NB4 (cell line): ENCODE measurements around the gene MAPK1.
"Not testable (repeated sequence)": the region's sequence is repeated elsewhere in the genome, so short reads cannot be mapped to it uniquely, and the experiment has no call there.

Experiments used
- DNase-seq: peaks from one replicate; pipeline ENCODE4 v3.0.0; 2010; ENCODE audit warnings: low read depth
- H3K4me3 ChIP-seq: one replicate; pipeline ENCODE4 v1.5.1; 2011; ENCODE audit warnings: mild to moderate bottlenecking, low read depth, low read length, moderate library complexity
- MAX ChIP-seq: IDR thresholded peaks from 2 replicates; pipeline ENCODE4 v1.6.1; 2011; ENCODE audit warnings: low read depth, low read length
- MYC ChIP-seq: IDR thresholded peaks from 2 replicates; pipeline ENCODE4 v1.6.1; 2011; ENCODE audit warnings: low read depth, low read length
- POLR2A ChIP-seq: IDR thresholded peaks from 2 replicates; pipeline ENCODE4 v1.6.1; 2011; ENCODE audit warnings: mild to moderate bottlenecking; ENCODE audit not compliant: insufficient read length; ENCODE audit errors: extremely low read depth
- TF ChIP-seq, protein P1 (sequence below): IDR thresholded peaks from one replicate; pipeline ENCODE4 v1.5.1; 2012; ENCODE audit warnings: low read depth, low read length

Gene MAPK1

GRCh38 chr22:21840236-21840823 lies 27.1 kb downstream of the MAPK1 start:
- no peak overlapping the region for H3K4me3 ChIP-seq
- TF ChIP-seq POLR2A: no peak
- TF ChIP-seq MAX: no peak
- TF ChIP-seq, protein P1, sequence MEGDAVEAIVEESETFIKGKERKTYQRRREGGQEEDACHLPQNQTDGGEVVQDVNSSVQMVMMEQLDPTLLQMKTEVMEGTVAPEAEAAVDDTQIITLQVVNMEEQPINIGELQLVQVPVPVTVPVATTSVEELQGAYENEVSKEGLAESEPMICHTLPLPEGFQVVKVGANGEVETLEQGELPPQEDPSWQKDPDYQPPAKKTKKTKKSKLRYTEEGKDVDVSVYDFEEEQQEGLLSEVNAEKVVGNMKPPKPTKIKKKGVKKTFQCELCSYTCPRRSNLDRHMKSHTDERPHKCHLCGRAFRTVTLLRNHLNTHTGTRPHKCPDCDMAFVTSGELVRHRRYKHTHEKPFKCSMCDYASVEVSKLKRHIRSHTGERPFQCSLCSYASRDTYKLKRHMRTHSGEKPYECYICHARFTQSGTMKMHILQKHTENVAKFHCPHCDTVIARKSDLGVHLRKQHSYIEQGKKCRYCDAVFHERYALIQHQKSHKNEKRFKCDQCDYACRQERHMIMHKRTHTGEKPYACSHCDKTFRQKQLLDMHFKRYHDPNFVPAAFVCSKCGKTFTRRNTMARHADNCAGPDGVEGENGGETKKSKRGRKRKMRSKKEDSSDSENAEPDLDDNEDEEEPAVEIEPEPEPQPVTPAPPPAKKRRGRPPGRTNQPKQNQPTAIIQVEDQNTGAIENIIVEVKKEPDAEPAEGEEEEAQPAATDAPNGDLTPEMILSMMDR: no peak
- TF ChIP-seq MYC: no peak
- DNase-seq: no peak

DNA sequence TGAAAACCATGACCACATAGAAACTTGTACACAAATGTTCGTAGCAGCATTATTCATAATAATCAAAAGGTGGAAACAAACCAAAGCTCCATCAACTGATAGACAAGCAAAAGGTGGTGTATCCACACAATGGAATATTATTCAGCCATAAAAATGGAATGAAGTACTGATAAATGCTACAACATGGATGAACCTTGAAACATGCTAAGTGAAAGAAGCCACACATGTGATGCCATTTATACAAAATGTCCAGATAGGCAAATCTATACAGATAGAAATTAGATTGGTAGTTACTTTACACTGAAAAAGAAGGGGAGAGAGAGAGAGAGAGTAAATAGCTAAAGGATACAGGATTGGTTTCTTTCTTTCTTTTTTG lies 27.7 kb downstream of the MAPK1 start:
- no peak overlapping the region for H3K4me3 ChIP-seq
- no peak for DNase-seq
- TF ChIP-seq, protein P1: no peak
- TF ChIP-seq MAX: no peak
- TF ChIP-seq POLR2A: no peak
- TF ChIP-seq MYC: no peak

- H3K4me3 ChIP-seq, DNase-seq: not testable (repeated sequence)
These were observed 28.2 kb downstream of the MAPK1 start for GRCh38 chr22:21839104-21839764.

DNA sequence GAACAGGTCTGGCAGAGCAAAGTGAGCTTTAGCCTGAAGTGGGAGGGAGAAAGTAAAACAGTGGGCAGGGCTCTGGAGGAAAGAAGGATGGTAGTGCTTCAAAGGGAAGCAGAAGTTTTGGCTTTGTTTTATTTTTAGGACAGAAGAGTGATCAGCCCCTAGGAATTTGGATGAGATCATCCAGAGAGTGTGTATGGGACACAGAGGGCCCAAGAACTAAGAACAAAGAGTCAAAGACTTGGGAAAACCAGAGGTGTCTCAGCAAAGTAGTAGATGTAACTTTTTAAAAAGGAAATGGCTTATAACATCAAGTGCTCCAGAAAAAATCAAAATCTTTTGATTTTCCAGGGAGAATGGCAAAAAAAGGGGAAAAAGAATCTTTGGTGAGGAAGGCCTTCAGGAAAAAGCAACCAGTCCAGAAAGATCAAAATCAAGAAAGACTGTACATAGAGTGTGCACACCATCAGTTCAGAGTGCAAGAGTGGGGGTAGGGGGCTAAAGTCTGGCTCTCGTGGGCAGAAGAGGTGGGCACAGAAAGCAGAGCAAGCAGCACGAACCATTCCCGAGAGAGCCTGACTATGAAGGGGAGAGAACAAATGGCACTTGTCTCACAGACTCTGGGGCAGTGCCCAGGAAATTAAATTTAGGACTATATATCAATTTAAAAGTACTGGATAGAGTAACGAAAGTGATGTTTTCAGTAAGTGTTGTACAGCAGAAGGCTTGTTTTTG lies 30.0 kb downstream of the MAPK1 start:
- TF ChIP-seq POLR2A (no peak), MAX (no peak), MYC (no peak)
- TF ChIP-seq, protein P1: no peak
- no peak for DNase-seq
- H3K4me3 ChIP-seq: no peak overlapping the region

GRCh38 chr22:21836486-21836885 lies 31.0 kb downstream of the MAPK1 start:
- not testable (repeated sequence) for H3K4me3 ChIP-seq, DNase-seq

- no peak for TF ChIP-seq MYC
- TF ChIP-seq, protein P1: no peak
- TF ChIP-seq MAX: no peak
- no peak for TF ChIP-seq POLR2A
These were observed 32.1 kb downstream of the MAPK1 start for GRCh38 chr22:21835378-21835777.

GRCh38 chr22:21834869-21835268 lies 32.6 kb downstream of the MAPK1 start:
- DNase-seq: no peak
- H3K4me3 ChIP-seq: no peak overlapping the region
- TF ChIP-seq POLR2A (no peak), MAX (no peak), MYC (no peak)
- TF ChIP-seq, protein P1: no peak

More at GRCh38 chr22:21835378-21835777, 32.1 kb downstream of the MAPK1 start:
- no peak for DNase-seq
- no peak overlapping the region for H3K4me3 ChIP-seq
